Peyer's patch (tissue), 4 donors: ENCODE measurements around the gene CLMN. TPM values are rescaled to one million over a fixed set of nuclear protein-coding genes. Genes with fewer than 3 reads are reported as not detected.
"Not testable (repeated sequence)": the region's sequence is repeated elsewhere in the genome, so short reads cannot be mapped to it uniquely, and the experiment has no call there.

Source experiments
- DNase-seq, 3 donors: peaks; one replicate each; pipeline ENCODE4 v3.0.0-alpha.2; 2017 to 2019
- H3K27ac ChIP-seq, 4 donors: fragments of 200-600 bp; sonication (generic); one replicate each; pipeline ENCODE4 v1.5.1; 2016 to 2019
- H3K27me3 ChIP-seq, 2 donors: fragments of 200-600 bp; sonication (generic); one replicate each; pipeline ENCODE4 v1.5.1; 2019
- H3K36me3 ChIP-seq, 3 donors: fragments of 200-600 bp; sonication (generic); one replicate each; pipeline ENCODE4 v1.5.1; 2016 to 2019
- H3K4me1 ChIP-seq, 4 donors: fragments of 200-600 bp; sonication (generic); one replicate each; pipeline ENCODE4 v1.5.1; 2016 to 2019
- H3K4me3 ChIP-seq, 4 donors: fragments of 200-600 bp; sonication (generic); 1 replicate in 3 of 4; 2 replicates in 1 of 4; pipeline ENCODE4 v1.5.1; 2016 to 2019; ENCODE audit warnings: mild to moderate bottlenecking in 1 of 4
- H3K9me3 ChIP-seq, 4 donors: fragments of 200-600 bp; sonication (generic); one replicate each; pipeline ENCODE4 v1.5.1; 2016 to 2019; ENCODE audit warnings: mild to moderate bottlenecking in 1 of 4
- POLR2A ChIP-seq, 2 donors: fragments of 450-650 bp; IDR thresholded peaks; one replicate each; pipeline ENCODE4 v1.5.1; 2017; ENCODE audit warnings: antibody characterized with exemption in 2 of 2, mild to moderate bottlenecking in 2 of 2, moderate library complexity in 2 of 2
- total RNA-seq, 4 donors: library from RNA; depleted of rRNA; stranded (reverse); fragments of >200 nt; gene quantifications; one replicate each; pipeline ENCODE4 v1.1.0, GENCODE V29; 2016
- TF ChIP-seq, protein P1 (sequence below), 6 experiments: fragments of 450-650 bp in 4 of 6; fragments of 200-600 bp in 2 of 6; sonication (generic) in 1 of 6; IDR thresholded peaks; one replicate each; pipeline ENCODE4 v1.5.1; 2017 to 2019; ENCODE audit warnings: antibody characterized with exemption in 6 of 6, mild to moderate bottlenecking in 3 of 6, moderate library complexity in 1 of 6

CLMN gene
- total RNA-seq, 4 donors from 2014 or later, result 18.7 to 38.8 (median 36.4) TPM

DNA sequence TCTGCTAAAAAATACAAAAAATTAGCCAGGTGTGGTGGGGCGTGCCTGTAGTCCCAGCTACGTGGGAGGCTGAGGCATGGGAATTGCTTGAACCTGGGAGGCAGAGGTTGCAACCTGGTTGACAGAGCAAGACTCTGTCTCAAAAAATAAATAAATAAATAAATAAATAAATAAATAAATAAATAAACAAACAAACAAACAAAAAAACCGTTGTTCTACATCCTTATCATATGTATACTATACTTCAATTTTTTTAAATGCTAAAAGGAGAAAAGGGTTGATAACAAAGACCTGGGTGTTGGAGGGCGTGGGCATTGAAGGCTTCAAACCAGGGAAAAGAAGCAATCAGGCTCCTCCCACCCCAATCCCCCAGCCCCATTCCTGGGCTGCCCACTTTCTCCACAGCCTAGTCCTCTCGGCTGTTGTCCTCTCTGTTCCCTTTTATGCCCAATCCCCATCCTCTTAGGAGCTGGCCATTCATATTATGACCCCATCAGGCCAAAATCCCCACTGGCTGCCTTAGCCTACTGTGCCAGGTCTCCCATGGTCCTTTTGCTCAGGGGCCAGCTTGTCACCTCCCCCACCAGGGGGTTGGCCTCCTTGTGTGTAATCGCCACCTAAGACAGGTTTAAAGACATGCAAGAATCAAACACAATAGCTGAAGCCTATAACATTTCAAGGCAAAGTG lies 30.2 kb downstream of the CLMN start:
- DNase-seq, result no peak
- Histone ChIP-seq H3K27me3 (no peaks in the 10 kb centered on the region), H3K9me3 (no peaks in the 10 kb centered on the region), H3K36me3 (no peaks in the 10 kb centered on the region), H3K4me1 (peaks cover 0 to 11% (median 4%) of the 10 kb centered on the region in 4 donors), H3K27ac (no peak overlapping the region), H3K4me3 (no peak overlapping the region)
- no peak for TF ChIP-seq POLR2A (IDR thresholded peaks at IDR 0.05)
- TF ChIP-seq, protein P1, sequence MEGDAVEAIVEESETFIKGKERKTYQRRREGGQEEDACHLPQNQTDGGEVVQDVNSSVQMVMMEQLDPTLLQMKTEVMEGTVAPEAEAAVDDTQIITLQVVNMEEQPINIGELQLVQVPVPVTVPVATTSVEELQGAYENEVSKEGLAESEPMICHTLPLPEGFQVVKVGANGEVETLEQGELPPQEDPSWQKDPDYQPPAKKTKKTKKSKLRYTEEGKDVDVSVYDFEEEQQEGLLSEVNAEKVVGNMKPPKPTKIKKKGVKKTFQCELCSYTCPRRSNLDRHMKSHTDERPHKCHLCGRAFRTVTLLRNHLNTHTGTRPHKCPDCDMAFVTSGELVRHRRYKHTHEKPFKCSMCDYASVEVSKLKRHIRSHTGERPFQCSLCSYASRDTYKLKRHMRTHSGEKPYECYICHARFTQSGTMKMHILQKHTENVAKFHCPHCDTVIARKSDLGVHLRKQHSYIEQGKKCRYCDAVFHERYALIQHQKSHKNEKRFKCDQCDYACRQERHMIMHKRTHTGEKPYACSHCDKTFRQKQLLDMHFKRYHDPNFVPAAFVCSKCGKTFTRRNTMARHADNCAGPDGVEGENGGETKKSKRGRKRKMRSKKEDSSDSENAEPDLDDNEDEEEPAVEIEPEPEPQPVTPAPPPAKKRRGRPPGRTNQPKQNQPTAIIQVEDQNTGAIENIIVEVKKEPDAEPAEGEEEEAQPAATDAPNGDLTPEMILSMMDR (IDR thresholded peaks at IDR 0.05), result no peak

DNA sequence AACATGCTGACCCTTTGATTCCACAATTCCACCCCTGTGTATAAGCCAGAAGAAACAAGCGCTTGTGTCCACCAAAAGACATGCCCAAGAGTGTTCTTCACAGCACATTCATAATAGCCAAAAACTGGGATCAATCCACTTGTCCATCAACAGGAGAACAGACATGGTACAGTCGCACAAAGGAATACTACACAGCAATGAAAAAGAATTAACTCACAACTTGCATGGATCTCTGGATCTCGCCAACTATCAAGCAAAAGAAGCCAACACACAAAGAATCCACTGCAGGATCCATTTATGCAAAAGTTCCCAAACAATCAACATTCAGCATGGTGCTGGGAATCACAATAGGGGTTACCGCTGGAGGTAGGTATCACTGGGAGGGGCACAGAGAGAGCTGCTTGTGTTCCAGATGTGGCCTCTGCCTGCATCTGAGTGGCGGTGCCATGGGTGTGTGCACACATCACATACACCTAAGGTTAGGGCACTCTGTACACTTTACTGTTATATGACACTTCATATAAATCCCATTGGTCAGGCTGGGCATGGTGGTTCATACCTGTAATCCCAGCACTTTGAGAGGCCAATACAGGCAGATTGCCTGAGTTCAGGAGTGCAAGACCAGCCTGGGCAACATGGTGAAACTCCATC lies 30.9 kb downstream of the CLMN start:
- Histone ChIP-seq H3K9me3 (no peaks in the 10 kb centered on the region), H3K36me3 (no peaks in the 10 kb centered on the region), H3K27me3 (no peaks in the 10 kb centered on the region), H3K4me1 (peaks cover 0 to 11% (median 4%) of the 10 kb centered on the region in 4 donors), H3K4me3 (no peak overlapping the region), H3K27ac (no peak overlapping the region)
- no peak for TF ChIP-seq POLR2A (IDR thresholded peaks at IDR 0.05)
- TF ChIP-seq, protein P1 (IDR thresholded peaks at IDR 0.05), result no peak
- DNase-seq, result no peak

DNA sequence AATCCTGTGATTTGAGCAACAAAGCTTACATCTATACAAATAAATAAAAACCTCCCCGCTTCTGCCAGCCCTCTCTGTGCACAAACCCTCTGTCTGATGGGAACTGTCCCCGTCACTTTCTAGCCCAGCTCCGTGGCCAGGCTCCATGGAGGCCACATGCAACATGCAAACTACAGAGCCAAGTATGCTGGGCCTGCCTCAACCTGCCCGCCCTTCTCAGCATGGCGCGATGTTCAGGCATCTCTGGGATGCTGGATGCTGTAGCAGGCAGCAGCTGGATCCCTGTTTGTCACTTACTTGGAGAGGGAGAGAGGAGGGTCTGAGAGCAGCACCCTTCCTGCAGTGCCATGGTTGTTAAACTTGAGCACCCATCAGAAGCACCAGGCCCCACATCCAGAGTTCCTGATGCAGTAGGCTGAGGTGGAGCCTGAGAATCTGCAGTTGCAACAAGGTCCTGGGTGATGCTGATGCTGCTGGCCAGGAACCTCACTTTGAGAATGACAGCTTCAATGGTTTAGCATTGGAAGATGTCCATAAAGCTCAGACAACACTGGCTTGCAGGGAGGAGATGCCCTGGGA lies 32.4 kb downstream of the CLMN start:
- Histone ChIP-seq H3K9me3 (no peaks in the 10 kb centered on the region), H3K27ac (no peak overlapping the region), H3K4me3 (no peak overlapping the region), H3K4me1 (peaks cover 0 to 11% (median 4%) of the 10 kb centered on the region in 4 donors), H3K36me3 (no peaks in the 10 kb centered on the region), H3K27me3 (no peaks in the 10 kb centered on the region)
- TF ChIP-seq, protein P1 (IDR thresholded peaks at IDR 0.05), result no peak
- no peak for TF ChIP-seq POLR2A (IDR thresholded peaks at IDR 0.05)
- no peak for DNase-seq

DNA sequence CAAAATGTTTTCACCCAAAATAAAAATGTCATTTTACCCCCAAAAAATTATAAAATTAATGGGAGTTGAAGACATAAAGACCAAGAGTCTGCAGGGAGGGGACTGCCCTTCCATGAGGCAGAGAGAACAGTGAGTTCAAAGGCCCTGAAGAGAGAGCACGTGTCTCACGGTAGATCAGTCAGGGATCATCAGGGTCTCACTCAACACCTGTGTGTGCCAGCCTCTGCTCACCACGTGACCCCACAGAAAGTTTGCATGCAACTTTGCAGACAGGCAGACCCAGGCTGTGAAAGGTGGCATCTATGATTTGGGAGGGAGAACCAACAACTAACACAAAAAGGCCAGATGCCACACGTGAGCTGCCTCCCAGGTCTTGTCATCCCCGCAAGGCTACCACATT lies 33.1 kb downstream of the CLMN start:
- no peaks in the 10 kb centered on the region for H3K27me3 ChIP-seq
- TF ChIP-seq POLR2A (IDR thresholded peaks at IDR 0.05), result no peak
- TF ChIP-seq, protein P1 (IDR thresholded peaks at IDR 0.05), result no peak
- no peak overlapping the region for H3K4me3 ChIP-seq
- no peaks in the 10 kb centered on the region for H3K36me3 ChIP-seq
- H3K4me1 ChIP-seq, result peaks cover 0 to 7% (median 3%) of the 10 kb centered on the region in 4 donors
- H3K27ac ChIP-seq, result no peak overlapping the region
- H3K9me3 ChIP-seq, result no peaks in the 10 kb centered on the region
- peak in 2 of 3 donors; percentile 52 to 56 for DNase-seq

DNA sequence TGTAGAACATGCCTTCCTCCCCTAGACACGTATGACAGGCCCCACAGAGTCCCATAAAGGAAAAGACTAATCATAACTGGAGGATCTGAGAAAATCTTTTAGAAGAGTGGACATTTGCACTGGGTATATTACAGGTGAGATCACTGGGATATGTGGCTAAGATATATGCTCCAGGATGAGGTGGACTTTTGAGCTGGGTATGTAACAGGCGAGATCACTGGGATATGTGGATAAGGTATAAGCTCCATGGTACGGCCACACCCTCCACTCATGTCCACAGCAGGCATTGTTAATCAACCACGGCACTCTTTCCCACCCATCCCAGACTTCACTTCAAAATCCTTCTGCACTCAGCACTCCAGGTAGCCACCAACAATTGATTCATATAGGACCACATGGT lies 34.1 kb downstream of the CLMN start:
- DNase-seq, result no peak
- Histone ChIP-seq H3K4me1 (no peaks in the 10 kb centered on the region), H3K27me3 (no peaks in the 10 kb centered on the region), H3K36me3 (no peaks in the 10 kb centered on the region), H3K27ac (no peak overlapping the region), H3K4me3 (no peak overlapping the region), H3K9me3 (no peaks in the 10 kb centered on the region)
- TF ChIP-seq POLR2A (IDR thresholded peaks at IDR 0.05), result no peak
- TF ChIP-seq, protein P1 (IDR thresholded peaks at IDR 0.05), result no peak

DNA sequence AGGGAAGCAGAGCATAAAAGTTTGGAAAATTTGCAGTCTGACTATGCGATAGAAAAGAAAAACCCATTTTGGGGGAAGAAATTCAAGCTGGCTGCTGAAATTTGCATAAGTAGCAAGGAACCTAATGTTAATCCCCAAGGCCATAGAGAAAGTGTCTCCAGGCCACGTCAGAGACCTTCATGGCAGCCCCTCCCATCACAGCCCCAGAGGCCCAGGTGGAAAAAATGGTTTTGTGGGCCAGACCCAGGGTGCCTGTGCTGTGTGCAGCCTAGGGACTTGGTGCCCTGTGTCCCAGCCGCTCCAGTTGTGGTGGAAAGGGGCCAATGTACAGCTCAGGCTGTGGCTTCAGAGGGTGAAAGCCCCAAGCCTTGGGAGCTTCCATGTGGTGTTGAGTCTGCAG lies 35.9 kb downstream of the CLMN start:
- DNase-seq, H3K27ac ChIP-seq, H3K27me3 ChIP-seq, H3K9me3 ChIP-seq, H3K4me1 ChIP-seq, H3K4me3 ChIP-seq, H3K36me3 ChIP-seq: not testable (repeated sequence)

DNA sequence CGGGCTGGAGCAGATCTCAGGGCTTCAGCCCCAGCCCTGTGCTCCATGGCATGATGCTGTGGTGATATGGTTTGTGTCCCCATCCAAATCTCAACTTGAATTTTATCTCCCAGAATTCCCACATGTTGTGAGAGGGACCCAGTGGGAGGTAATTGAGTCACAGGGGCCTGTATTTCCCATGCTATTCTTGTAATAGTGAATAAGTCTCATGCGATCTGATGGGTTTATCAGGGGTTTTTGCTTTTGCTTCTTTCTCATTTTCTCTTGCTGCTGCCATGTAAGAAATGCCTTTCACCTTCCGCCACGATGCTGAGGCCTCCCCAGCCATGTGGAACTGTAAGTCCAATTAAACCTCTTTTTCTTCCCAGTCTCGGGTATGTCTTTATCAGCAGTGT lies 36.7 kb downstream of the CLMN start:
- H3K4me3 ChIP-seq, H3K4me1 ChIP-seq, H3K36me3 ChIP-seq, DNase-seq, H3K9me3 ChIP-seq, H3K27me3 ChIP-seq, H3K27ac ChIP-seq: not testable (repeated sequence)
